Measurements from ENCODE around the gene LAMP2.

DNA sequence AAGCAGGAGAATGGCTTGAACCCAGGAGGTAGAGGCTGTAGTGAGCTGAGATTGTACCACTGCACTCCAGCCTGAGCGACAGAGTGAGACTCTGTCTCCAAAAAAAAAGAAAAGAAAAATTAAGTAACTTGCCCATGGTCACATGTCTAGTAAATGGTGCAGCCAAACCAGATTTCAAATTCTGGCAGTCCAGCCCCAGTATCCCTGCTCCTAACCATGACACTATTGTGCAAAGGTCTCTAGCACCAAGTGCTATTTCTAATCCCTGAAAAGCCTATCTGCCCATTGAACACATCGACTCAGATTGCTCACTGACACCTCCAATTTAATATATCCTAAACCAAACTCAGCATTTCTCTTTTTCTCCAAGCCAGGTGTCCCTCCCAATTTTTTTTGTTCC, 7.6 kb upstream of the LAMP2 start:
- TF ChIP-seq CTCF (IDR thresholded peaks at IDR 0.05) (no peak), POLR2A (IDR thresholded peaks at IDR 0.05) (no peak)
